ENCODE results near the gene STC2. TPM values are rescaled to one million over a fixed set of nuclear protein-coding genes. Genes with fewer than 3 reads are reported as not detected.

STC2 gene
- total RNA-seq, 1 donor from 2014 or later = 27.7 TPM

- Mint-ChIP-seq H3K27ac (no peak overlapping the region), H3K4me1 (ENCODE audit: low read depth) (no peaks in the 10 kb centered on the region), H3K9me3 (no peaks in the 10 kb centered on the region), H3K4me3 (no peak overlapping the region), H3K36me3 (ENCODE audit: low read depth) (peaks cover 40% of the 10 kb centered on the region), H3K27me3 (ENCODE audit: insufficient read depth) (peaks cover under 1% of the 10 kb centered on the region)
- intact Hi-C loops (cut with micrococcal nuclease) = no loop called here
- no peak for DNase-seq (ENCODE audit: low spot score)
Observed at GRCh38 chr5:173316339-173317020, 11.7 kb downstream of the STC2 start.

GRCh38 chr5:173315495-173316338 lies 12.5 kb downstream of the STC2 start:
- no peak for DNase-seq (ENCODE audit: low spot score)
- Mint-ChIP-seq H3K9me3 (no peaks in the 10 kb centered on the region), H3K4me3 (no peak overlapping the region), H3K36me3 (ENCODE audit: low read depth) (peaks cover 39% of the 10 kb centered on the region), H3K27me3 (ENCODE audit: insufficient read depth) (peaks cover 4% of the 10 kb centered on the region), H3K4me1 (ENCODE audit: low read depth) (no peaks in the 10 kb centered on the region), H3K27ac (no peak overlapping the region)
- intact Hi-C loops (cut with micrococcal nuclease) = loop anchor here (2.0 kb wide), 1 partner anchor 13 kb away; the partner anchor contains the start of gene STC2

- no peak overlapping the region for H3K27ac Mint-ChIP-seq
- no peaks in the 10 kb centered on the region for H3K9me3 Mint-ChIP-seq
- peaks cover 27% of the 10 kb centered on the region for H3K36me3 Mint-ChIP-seq (ENCODE audit: low read depth)
- H3K27me3 Mint-ChIP-seq (ENCODE audit: insufficient read depth) = peaks cover 5% of the 10 kb centered on the region
- DNase-seq (ENCODE audit: low spot score) = no peak
- no peaks in the 10 kb centered on the region for H3K4me1 Mint-ChIP-seq (ENCODE audit: low read depth)
- intact Hi-C loops (cut with micrococcal nuclease) = loop anchor here (2.0 kb wide), 1 partner anchor 14 kb away; the partner anchor contains the start of gene STC2
- no peak overlapping the region for H3K4me3 Mint-ChIP-seq
Observed at GRCh38 chr5:173314166-173314952, 13.9 kb downstream of the STC2 start.

- Mint-ChIP-seq H3K4me3 (no peak overlapping the region), H3K9me3 (no peaks in the 10 kb centered on the region), H3K36me3 (ENCODE audit: low read depth) (peaks cover 21% of the 10 kb centered on the region), H3K4me1 (ENCODE audit: low read depth) (no peaks in the 10 kb centered on the region), H3K27me3 (ENCODE audit: insufficient read depth) (peaks cover 5% of the 10 kb centered on the region), H3K27ac (no peak overlapping the region)
- intact Hi-C loops (cut with micrococcal nuclease) = no loop called here
- DNase-seq (ENCODE audit: low spot score) = no peak
Observed at GRCh38 chr5:173313351-173313801, 14.8 kb downstream of the STC2 start.

- Mint-ChIP-seq H3K4me3 (no peak overlapping the region), H3K27me3 (ENCODE audit: insufficient read depth) (peaks cover 5% of the 10 kb centered on the region), H3K9me3 (no peaks in the 10 kb centered on the region), H3K36me3 (ENCODE audit: low read depth) (peaks cover 15% of the 10 kb centered on the region), H3K27ac (no peak overlapping the region), H3K4me1 (ENCODE audit: low read depth) (no peaks in the 10 kb centered on the region)
- no peak for DNase-seq (ENCODE audit: low spot score)
- intact Hi-C loops (cut with micrococcal nuclease) = no loop called here
Observed at GRCh38 chr5:173312821-173313220, 15.4 kb downstream of the STC2 start.

GRCh38 chr5:173311818-173312585 lies 16.2 kb downstream of the STC2 start:
- no peak for DNase-seq (ENCODE audit: low spot score)
- Mint-ChIP-seq H3K4me3 (no peak overlapping the region), H3K27me3 (ENCODE audit: insufficient read depth) (peaks cover 8% of the 10 kb centered on the region), H3K36me3 (ENCODE audit: low read depth) (peaks cover 8% of the 10 kb centered on the region), H3K4me1 (ENCODE audit: low read depth) (no peaks in the 10 kb centered on the region), H3K9me3 (no peaks in the 10 kb centered on the region), H3K27ac (no peak overlapping the region)
- intact Hi-C loops (cut with micrococcal nuclease) = no loop called here

GRCh38 chr5:173310861-173311785 lies 17.1 kb downstream of the STC2 start:
- Mint-ChIP-seq H3K27me3 (ENCODE audit: insufficient read depth) (peaks cover 15% of the 10 kb centered on the region), H3K4me3 (no peak overlapping the region), H3K27ac (no peak overlapping the region), H3K4me1 (ENCODE audit: low read depth) (no peaks in the 10 kb centered on the region), H3K9me3 (no peaks in the 10 kb centered on the region), H3K36me3 (ENCODE audit: low read depth) (peaks cover under 1% of the 10 kb centered on the region)
- no peak for DNase-seq (ENCODE audit: low spot score)
- intact Hi-C loops (cut with micrococcal nuclease) = no loop called here

GRCh38 chr5:173310218-173310769 lies 17.9 kb downstream of the STC2 start:
- H3K36me3 Mint-ChIP-seq (ENCODE audit: low read depth) = no peaks in the 10 kb centered on the region
- no peak for DNase-seq (ENCODE audit: low spot score)
- H3K4me1 Mint-ChIP-seq (ENCODE audit: low read depth) = no peaks in the 10 kb centered on the region
- intact Hi-C loops (cut with micrococcal nuclease) = no loop called here
- H3K27ac Mint-ChIP-seq = no peak overlapping the region
- H3K27me3 Mint-ChIP-seq (ENCODE audit: insufficient read depth) = peaks cover 18% of the 10 kb centered on the region
- H3K9me3 Mint-ChIP-seq = no peaks in the 10 kb centered on the region
- H3K4me3 Mint-ChIP-seq = no peak overlapping the region

- no peak overlapping the region for H3K27ac Mint-ChIP-seq
- intact Hi-C loops (cut with micrococcal nuclease) = no loop called here
Observed at GRCh38 chr5:173309731-173310130, 18.5 kb downstream of the STC2 start.

GRCh38 chr5:173308226-173308625 lies 20.0 kb downstream of the STC2 start:
- intact Hi-C loops (cut with micrococcal nuclease) = no loop called here
- no peaks in the 10 kb centered on the region for H3K36me3 Mint-ChIP-seq (ENCODE audit: low read depth)
- DNase-seq (ENCODE audit: low spot score) = no peak
- H3K4me1 Mint-ChIP-seq (ENCODE audit: low read depth) = no peaks in the 10 kb centered on the region
- H3K9me3 Mint-ChIP-seq = no peaks in the 10 kb centered on the region
- H3K27ac Mint-ChIP-seq = no peak overlapping the region
- peaks cover 28% of the 10 kb centered on the region for H3K27me3 Mint-ChIP-seq (ENCODE audit: insufficient read depth)
- H3K4me3 Mint-ChIP-seq = no peak overlapping the region

More at GRCh38 chr5:173309731-173310130, 18.5 kb downstream of the STC2 start:
- H3K27me3 Mint-ChIP-seq (ENCODE audit: insufficient read depth) = peaks cover 21% of the 10 kb centered on the region
- H3K9me3 Mint-ChIP-seq = no peaks in the 10 kb centered on the region
- no peak for DNase-seq (ENCODE audit: low spot score)
- H3K4me1 Mint-ChIP-seq (ENCODE audit: low read depth) = no peaks in the 10 kb centered on the region
- H3K4me3 Mint-ChIP-seq = no peak overlapping the region
- no peaks in the 10 kb centered on the region for H3K36me3 Mint-ChIP-seq (ENCODE audit: low read depth)

- DNase-seq (ENCODE audit: low spot score) = no peak
- H3K4me1 Mint-ChIP-seq (ENCODE audit: low read depth) = no peaks in the 10 kb centered on the region
- H3K9me3 Mint-ChIP-seq = no peaks in the 10 kb centered on the region
- H3K27me3 Mint-ChIP-seq (ENCODE audit: insufficient read depth) = peaks cover 29% of the 10 kb centered on the region
- intact Hi-C loops (cut with micrococcal nuclease) = no loop called here
- H3K4me3 Mint-ChIP-seq = no peak overlapping the region
- H3K36me3 Mint-ChIP-seq (ENCODE audit: low read depth) = no peaks in the 10 kb centered on the region
- H3K27ac Mint-ChIP-seq = no peak overlapping the region
Observed at GRCh38 chr5:173307695-173308094, 20.5 kb downstream of the STC2 start.

All from activated T-helper 1 cell treated with anti-CD3 and anti-CD28 coated beads, Interleukin-12 subunit alpha, Interleukin-12 subunit beta, Interleukin-2, Interleukin-4 antibody, amounts not matched to agents 30 ng/mL and 10 ng/mL and 1 ng/mL, durations not matched to agents 14 hours and 24 hours and 36 hours (primary cell).